ENCODE results near the gene HSPB6. TPM values are rescaled to one million over a fixed set of nuclear protein-coding genes. Genes with fewer than 3 reads are reported as not detected.

Gene HSPB6
- total and polyA plus RNA-seq, 4 donors, result 13.2 to 44.8 (median 24.5) TPM

- peaks cover 0 to 36% (median 26%) of the 10 kb centered on the region in 4 donors for H3K36me3 ChIP-seq (ENCODE audit: control insufficient read depth in 4 of 4, insufficient read depth in 4 of 4, low read length in 4 of 4)
- WGBS, 2 donors, result 91% methylated on average over 26 to 28 of the region's 28 CpGs
- no peak for TF ChIP-seq CTCF (IDR thresholded peaks at IDR 0.05; ENCODE audit: control extremely low read depth, extremely low read depth)
- no peak overlapping the region for H3K9ac ChIP-seq (ENCODE audit: insufficient read depth in 1 of 2, low read length in 2 of 2)
- H3K4me3 ChIP-seq, result no peak overlapping the region
- H3K4me1 ChIP-seq (ENCODE audit: control insufficient read depth in 5 of 5, insufficient read depth in 5 of 5, low read length in 5 of 5), result no peaks in the 10 kb centered on the region
- ATAC-seq (ENCODE audit: insufficient read depth, low FRiP score) (no peak), DNase-seq (no peak)
- H3K27me3 ChIP-seq (ENCODE audit: control insufficient read depth in 3 of 3, insufficient read depth in 3 of 3, low read length in 2 of 3), result no peaks in the 10 kb centered on the region
- H3K27ac ChIP-seq (ENCODE audit: low read depth in 1 of 2, low read length in 1 of 2), result no peak overlapping the region
- H3K9me3 ChIP-seq (ENCODE audit: control insufficient read depth in 4 of 4, insufficient read depth in 3 of 4, low read length in 3 of 4), result no peaks in the 10 kb centered on the region
Observed at GRCh38 chr19:35783469-35784434, 26.9 kb upstream of the HSPB6 start.

GRCh38 chr19:35782589-35782988, 25.8 kb upstream of the HSPB6 start:
- peaks cover 0 to 44% (median 28%) of the 10 kb centered on the region in 4 donors for H3K36me3 ChIP-seq (ENCODE audit: control insufficient read depth in 4 of 4, insufficient read depth in 4 of 4, low read length in 4 of 4)
- 95 to 96% methylated on average over 12 of the region's 12 CpGs for WGBS, 2 donors
- no peaks in the 10 kb centered on the region for H3K27me3 ChIP-seq (ENCODE audit: control insufficient read depth in 3 of 3, insufficient read depth in 3 of 3, low read length in 2 of 3)
- no peak for ATAC-seq (ENCODE audit: insufficient read depth, low FRiP score)
- no peak for TF ChIP-seq CTCF (IDR thresholded peaks at IDR 0.05; ENCODE audit: control extremely low read depth, extremely low read depth)
- H3K9me3 ChIP-seq (ENCODE audit: control insufficient read depth in 4 of 4, insufficient read depth in 3 of 4, low read length in 3 of 4), result no peaks in the 10 kb centered on the region
- DNase-seq, result no peak
- no peak overlapping the region for H3K9ac ChIP-seq (ENCODE audit: insufficient read depth in 1 of 2, low read length in 2 of 2)
- H3K27ac ChIP-seq (ENCODE audit: low read depth in 1 of 2, low read length in 1 of 2), result no peak overlapping the region
- H3K4me1 ChIP-seq (ENCODE audit: control insufficient read depth in 5 of 5, insufficient read depth in 5 of 5, low read length in 5 of 5), result no peaks in the 10 kb centered on the region
- H3K4me3 ChIP-seq, result no peak overlapping the region

GRCh38 chr19:35781650-35782049, 24.8 kb upstream of the HSPB6 start:
- ATAC-seq (ENCODE audit: insufficient read depth, low FRiP score) (no peak), DNase-seq (no peak)
- Histone ChIP-seq H3K27ac (ENCODE audit: low read depth in 1 of 2, low read length in 1 of 2) (no peak overlapping the region), H3K4me1 (ENCODE audit: control insufficient read depth in 5 of 5, insufficient read depth in 5 of 5, low read length in 5 of 5) (peaks cover 0 to 8% (median under 1%) of the 10 kb centered on the region in 5 donors), H3K4me3 (no peak overlapping the region), H3K9me3 (ENCODE audit: control insufficient read depth in 4 of 4, insufficient read depth in 3 of 4, low read length in 3 of 4) (no peaks in the 10 kb centered on the region), H3K27me3 (ENCODE audit: control insufficient read depth in 3 of 3, insufficient read depth in 3 of 3, low read length in 2 of 3) (no peaks in the 10 kb centered on the region), H3K36me3 (ENCODE audit: control insufficient read depth in 4 of 4, insufficient read depth in 4 of 4, low read length in 4 of 4) (peaks cover 0 to 45% (median 28%) of the 10 kb centered on the region in 4 donors), H3K9ac (ENCODE audit: insufficient read depth in 1 of 2, low read length in 2 of 2) (no peak overlapping the region)
- no peak for TF ChIP-seq CTCF (IDR thresholded peaks at IDR 0.05; ENCODE audit: control extremely low read depth, extremely low read depth)
- WGBS, 2 donors, result 85 to 92% methylated on average over 9 of the region's 9 CpGs

Data from lung (tissue), 12 donors.